HCT116 (cell line): ENCODE measurements around the gene STK24.

Source experiments
- CEBPB ChIP-seq: IDR thresholded peaks from 2 replicates; pipeline ENCODE4 v1.6.1; 2012; ENCODE audit warnings: low read depth
- CTCF ChIP-seq, 3 experiments: fragments of 200-600 bp in 1 of 3; sonication (generic) in 1 of 3; IDR thresholded peaks in 2 of 3; conservative IDR thresholded peaks in 1 of 3; 2 replicates each; pipeline ENCODE4 v1.5.1; 2012 to 2017; ENCODE audit warnings: low read depth in 2 of 3, low read length in 2 of 3, antibody characterized with exemption in 1 of 3, borderline replicate concordance in 1 of 3, control low read depth in 1 of 3, mild to moderate bottlenecking in 1 of 3, mixed read lengths in 1 of 3, mixed run types in 1 of 3, moderate library complexity in 1 of 3; ENCODE audit not compliant: insufficient read depth in 1 of 3
- ELF1 ChIP-seq: IDR thresholded peaks from 2 replicates; pipeline ENCODE4 v1.6.1; 2012; ENCODE audit warnings: low read depth, borderline replicate concordance
- EZH2 ChIP-seq: fragments of 200-600 bp; sonication (generic); IDR thresholded peaks from 2 replicates; pipeline ENCODE4 v1.6.1; 2017; ENCODE audit warnings: antibody characterized with exemption, mixed run types
- POLR2A ChIP-seq: IDR thresholded peaks from 2 replicates; pipeline ENCODE4 v1.7.0; 2011; ENCODE audit warnings: borderline replicate concordance; ENCODE audit not compliant: insufficient read depth, insufficient read length; ENCODE audit errors: extremely low read depth
- POLR2AphosphoS5 ChIP-seq: IDR thresholded peaks from 2 replicates; pipeline ENCODE4 v1.6.1; 2011; ENCODE audit warnings: mild to moderate bottlenecking, low read depth, low read length, moderate library complexity
- REST ChIP-seq: IDR thresholded peaks from 2 replicates; pipeline ENCODE4 v1.6.1; 2012; ENCODE audit warnings: low read depth
- SIN3A ChIP-seq: IDR thresholded peaks from 2 replicates; pipeline ENCODE4 v1.6.1; 2012; ENCODE audit warnings: low read depth
- YY1 ChIP-seq: IDR thresholded peaks from 2 replicates; pipeline ENCODE4 v1.6.1; 2011; ENCODE audit warnings: low read length, low read depth, moderate library complexity, mild to moderate bottlenecking; ENCODE audit not compliant: insufficient replicate concordance; ENCODE audit errors: extremely low read depth
- ZFX ChIP-seq: fragments of 450-650 bp; IDR thresholded peaks from 2 replicates; pipeline ENCODE4 v1.6.1; 2017

- TF ChIP-seq CTCF (IDR thresholded peaks at IDR 0.05 in 2 of 3, conservative IDR thresholded peaks at IDR 0.05 in 1 of 3; ENCODE audit: borderline replicate concordance in 1 of 3, insufficient read depth in 1 of 3, low read depth in 2 of 3, low read length in 2 of 3) (no peak), YY1 (no peak), EZH2 (no peak), POLR2AphosphoS5 (no peak), POLR2A (no peak), ZFX (no peak), SIN3A (no peak), CEBPB (no peak), ELF1 (no peak), REST (no peak)
Observed at GRCh38 chr13:98494769-98495168, 82.1 kb downstream of the STK24 start.
